Measurements from ENCODE around the gene SIRT3.

The SIRT3 gene

DNA sequence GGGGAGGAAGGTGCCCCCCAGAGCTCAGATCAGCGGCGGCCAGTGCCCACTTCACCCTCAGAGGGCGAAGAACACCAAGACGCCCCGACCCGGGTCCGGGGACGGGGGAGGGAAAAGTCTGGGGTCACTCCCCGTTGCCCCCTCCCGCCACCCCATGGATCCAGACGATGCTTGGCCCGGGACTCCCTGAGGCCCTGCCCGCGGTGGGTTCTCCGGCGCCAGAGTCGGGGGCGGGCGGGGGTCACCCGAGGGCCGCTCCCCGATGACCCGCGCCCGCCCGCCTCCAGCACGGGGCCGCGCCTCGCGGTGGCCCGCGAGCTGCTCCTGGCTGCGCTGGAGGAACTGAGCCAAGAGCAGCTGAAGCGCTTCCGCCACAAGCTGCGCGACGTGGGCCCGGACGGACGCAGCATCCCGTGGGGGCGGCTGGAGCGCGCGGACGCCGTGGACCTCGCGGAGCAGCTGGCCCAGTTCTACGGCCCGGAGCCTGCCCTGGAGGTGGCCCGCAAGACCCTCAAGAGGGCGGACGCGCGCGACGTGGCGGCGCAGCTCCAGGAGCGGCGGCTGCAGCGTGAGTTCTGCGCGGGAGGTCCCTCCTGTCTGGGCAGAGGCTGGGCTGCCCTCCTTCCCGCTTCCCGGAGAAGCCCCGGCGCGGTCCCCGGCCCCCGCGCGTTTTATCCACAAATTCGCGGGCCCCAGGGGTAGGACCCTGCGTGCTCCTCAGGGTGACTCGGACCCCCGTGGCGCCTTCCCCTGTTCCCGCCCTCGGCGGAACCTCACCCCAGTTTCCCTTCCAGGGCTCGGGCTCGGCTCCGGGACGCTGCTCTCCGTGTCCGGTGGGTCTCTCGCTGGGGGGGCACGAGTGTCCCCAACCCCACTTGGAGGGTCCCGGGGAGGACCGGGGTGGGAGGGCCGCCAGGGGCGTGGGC is 43.2 kb upstream of the SIRT3 start:
- no peak for DNase-seq (ENCODE audit: low read depth)
- in situ Hi-C loops (cut with HindIII; ENCODE audit: low sequenced_read_pairs) = no loop called here
- H3K4me3 ChIP-seq (ENCODE audit: low read depth, low read length) = no peak overlapping the region

DNA sequence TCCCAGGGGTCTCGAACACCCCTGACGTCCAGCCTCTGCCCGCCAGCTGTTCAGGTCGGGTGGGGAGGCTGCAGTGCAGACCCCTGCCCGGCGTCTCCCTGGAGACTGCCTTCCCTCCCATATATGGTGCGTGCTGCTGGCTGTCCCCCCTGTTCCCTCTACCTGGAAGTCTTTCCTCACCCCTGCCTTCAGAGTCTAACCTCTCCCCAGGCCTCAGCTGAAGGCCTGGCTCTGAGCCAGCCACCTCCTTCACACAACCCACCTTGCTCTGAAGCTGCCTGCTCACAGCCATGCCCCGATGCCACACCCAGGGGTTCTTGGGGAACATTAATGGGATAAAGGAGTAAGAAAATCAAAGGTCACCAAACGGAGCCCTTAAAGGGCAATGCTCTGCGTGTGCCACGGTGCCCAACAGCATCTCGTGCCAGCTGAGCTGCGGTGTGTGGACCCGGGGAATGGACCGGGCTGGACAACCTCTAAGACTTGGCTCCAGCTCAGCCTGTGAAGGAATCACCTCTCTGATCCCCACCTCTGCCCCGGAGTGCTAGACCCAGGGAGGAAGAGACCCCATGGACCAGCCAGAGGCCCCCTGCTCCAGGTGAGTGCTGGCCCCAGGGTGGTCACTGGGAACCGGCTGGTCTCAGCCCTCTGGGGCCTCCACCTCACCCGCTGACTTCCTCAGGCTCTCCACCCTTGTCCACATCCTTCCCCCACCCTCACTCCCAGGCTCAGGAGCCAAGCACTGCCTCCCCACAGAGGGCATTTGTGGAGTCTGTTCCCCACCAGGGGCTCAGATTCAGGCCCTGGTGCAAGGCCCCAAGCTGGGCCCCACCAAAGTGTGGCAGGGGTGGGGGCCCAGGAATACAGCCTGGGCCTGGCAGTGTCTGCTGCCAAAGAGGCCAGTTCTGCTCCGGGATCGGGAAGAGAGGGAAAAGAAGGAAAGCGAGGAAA is 42.1 kb upstream of the SIRT3 start, which contains the start of gene NLRP6:
NLRP6 (plus strand) TSS at position 407 of the 951 bp plus-strand sequence; CDS start at position 570, 163 bp downstream.
- no peak within 1 kb of the TSS for H3K4me3 ChIP-seq (ENCODE audit: low read depth, low read length)
- no peak for DNase-seq (ENCODE audit: low read depth)

More for the DNA sequence above, 43.2 kb upstream of the SIRT3 start:
- TF ChIP-seq CTCF (IDR thresholded peaks at IDR 0.05; ENCODE audit: low read depth, low read length, missing control alignments) = no peak

DNA sequence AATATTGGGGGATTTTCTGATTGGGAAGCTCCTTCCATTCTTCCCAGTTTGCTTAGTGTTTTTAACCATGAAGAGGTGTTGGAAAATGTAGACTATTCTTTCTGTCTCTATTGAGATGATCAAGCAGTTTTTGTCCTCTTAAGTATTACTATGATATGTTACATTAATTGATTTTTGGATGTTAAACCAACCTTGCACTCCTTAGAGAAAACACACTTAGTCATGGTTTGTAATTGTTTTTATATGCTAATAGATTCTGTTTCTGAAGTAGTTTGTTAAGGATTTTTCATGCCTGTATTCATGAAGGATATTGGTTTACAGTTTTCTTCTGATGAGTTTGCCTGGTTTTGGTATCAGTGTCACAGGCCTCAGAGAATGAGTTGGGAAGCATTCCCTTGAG is 40.1 kb upstream of the SIRT3 start:
- no peak overlapping the region for H3K4me3 ChIP-seq (ENCODE audit: low read depth, low read length)
- no peak for DNase-seq (ENCODE audit: low read depth)
- no peak for TF ChIP-seq CTCF (IDR thresholded peaks at IDR 0.05; ENCODE audit: low read depth, low read length, missing control alignments)
- in situ Hi-C loops (cut with HindIII; ENCODE audit: low sequenced_read_pairs) = no loop called here

More for the DNA sequence above, 42.1 kb upstream of the SIRT3 start, which contains the start of gene NLRP6:
- TF ChIP-seq CTCF (IDR thresholded peaks at IDR 0.05; ENCODE audit: low read depth, low read length, missing control alignments) = no peak
- in situ Hi-C loops (cut with HindIII; ENCODE audit: low sequenced_read_pairs) = no loop called here

DNA sequence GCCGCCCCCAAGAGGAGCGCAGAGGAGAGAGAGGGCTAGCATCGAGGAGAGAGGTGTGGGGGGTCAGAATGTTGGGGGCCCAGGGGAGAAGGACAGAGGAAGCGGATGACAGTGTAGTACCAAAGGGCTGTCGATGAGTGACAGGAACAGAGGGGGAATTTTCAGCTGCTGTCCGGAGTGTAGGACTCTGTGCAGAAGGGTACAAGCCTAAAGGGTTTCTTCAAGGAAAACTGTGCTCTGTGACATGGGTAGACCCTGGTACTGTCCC is 36.7 kb upstream of the SIRT3 start:
- H3K4me3 ChIP-seq (ENCODE audit: low read depth, low read length) = no peak overlapping the region
- no peak for DNase-seq (ENCODE audit: low read depth)
- TF ChIP-seq CTCF (IDR thresholded peaks at IDR 0.05; ENCODE audit: low read depth, low read length, missing control alignments) = no peak
- in situ Hi-C loops (cut with HindIII; ENCODE audit: low sequenced_read_pairs) = no loop called here

- in situ Hi-C loops (cut with HindIII; ENCODE audit: low sequenced_read_pairs) = no loop called here
- TF ChIP-seq CTCF (IDR thresholded peaks at IDR 0.05; ENCODE audit: low read depth, low read length, missing control alignments) = no peak
- H3K4me3 ChIP-seq (ENCODE audit: low read depth, low read length) = no peak overlapping the region
- DNase-seq (ENCODE audit: low read depth) = no peak
These were observed 36.2 kb upstream of the SIRT3 start for GRCh38 chr11:272195-272930.

GRCh38 chr11:271319-271715 is 35.2 kb upstream of the SIRT3 start:
- in situ Hi-C loops (cut with HindIII; ENCODE audit: low sequenced_read_pairs) = no loop called here
- TF ChIP-seq CTCF (IDR thresholded peaks at IDR 0.05; ENCODE audit: low read depth, low read length, missing control alignments) = no peak
- H3K4me3 ChIP-seq (ENCODE audit: low read depth, low read length) = no peak overlapping the region
- DNase-seq (ENCODE audit: low read depth) = no peak
